ENCODE measurements around the gene PNPLA7. TPM values are rescaled to one million over a fixed set of nuclear protein-coding genes. Genes with fewer than 3 reads are reported as not detected.

PNPLA7 gene
- total and polyA plus RNA-seq, 2 of the 13 experiments (the other 11 are each of a cell fraction or from before 2014, with no cell fraction given) = 0.42 to 1.5 TPM

DNA sequence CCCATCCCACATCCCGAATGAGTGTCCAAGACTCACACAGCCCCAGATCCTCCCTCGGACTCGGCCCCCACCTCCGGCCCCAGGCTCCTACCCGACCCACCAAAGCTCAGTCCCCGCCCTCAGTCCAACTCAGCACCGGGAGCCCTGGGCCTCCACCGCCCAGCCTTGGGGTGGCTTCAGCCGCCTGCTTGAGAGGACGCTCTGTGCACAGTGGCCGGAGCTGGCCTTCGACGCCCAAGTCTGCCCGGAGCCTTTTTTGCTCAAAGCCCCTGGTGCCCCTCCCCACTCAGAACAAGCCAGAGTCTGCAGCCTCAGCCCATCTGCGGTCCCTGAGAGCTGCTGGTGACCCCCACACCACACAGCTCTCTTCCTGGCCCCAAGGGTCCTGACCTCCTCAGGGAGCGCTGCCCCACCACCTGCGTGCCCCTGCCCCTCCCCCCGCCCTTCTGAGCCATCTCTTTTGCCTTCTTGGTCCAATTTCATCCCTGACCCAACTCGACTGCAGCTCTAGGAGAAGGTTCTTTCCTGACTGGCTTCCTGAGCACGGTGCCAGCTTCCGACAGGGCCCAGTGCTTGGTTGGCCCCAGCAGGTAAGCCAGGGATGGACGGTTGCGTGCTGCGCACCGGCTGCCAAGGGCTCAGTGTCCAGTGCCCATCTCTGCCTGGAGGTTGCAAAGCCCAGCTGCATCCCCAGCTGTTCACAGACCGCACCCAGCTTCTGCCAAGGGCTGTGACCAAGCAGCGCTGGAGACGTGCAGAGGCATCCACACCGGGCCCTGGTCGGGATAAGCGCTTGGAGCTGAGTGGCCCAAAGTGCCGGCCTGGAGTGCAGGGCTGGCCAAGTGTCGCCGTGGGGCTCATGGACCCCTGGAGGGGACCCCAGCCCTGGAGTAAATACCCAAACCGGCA, 63.4 kb downstream of the PNPLA7 start (continued):
- TF ChIP-seq, protein P1, sequence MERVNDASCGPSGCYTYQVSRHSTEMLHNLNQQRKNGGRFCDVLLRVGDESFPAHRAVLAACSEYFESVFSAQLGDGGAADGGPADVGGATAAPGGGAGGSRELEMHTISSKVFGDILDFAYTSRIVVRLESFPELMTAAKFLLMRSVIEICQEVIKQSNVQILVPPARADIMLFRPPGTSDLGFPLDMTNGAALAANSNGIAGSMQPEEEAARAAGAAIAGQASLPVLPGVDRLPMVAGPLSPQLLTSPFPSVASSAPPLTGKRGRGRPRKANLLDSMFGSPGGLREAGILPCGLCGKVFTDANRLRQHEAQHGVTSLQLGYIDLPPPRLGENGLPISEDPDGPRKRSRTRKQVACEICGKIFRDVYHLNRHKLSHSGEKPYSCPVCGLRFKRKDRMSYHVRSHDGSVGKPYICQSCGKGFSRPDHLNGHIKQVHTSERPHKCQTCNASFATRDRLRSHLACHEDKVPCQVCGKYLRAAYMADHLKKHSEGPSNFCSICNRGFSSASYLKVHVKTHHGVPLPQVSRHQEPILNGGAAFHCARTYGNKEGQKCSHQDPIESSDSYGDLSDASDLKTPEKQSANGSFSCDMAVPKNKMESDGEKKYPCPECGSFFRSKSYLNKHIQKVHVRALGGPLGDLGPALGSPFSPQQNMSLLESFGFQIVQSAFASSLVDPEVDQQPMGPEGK (CRISPR knock-in tag; IDR thresholded peaks at IDR 0.05) = no peak

DNA sequence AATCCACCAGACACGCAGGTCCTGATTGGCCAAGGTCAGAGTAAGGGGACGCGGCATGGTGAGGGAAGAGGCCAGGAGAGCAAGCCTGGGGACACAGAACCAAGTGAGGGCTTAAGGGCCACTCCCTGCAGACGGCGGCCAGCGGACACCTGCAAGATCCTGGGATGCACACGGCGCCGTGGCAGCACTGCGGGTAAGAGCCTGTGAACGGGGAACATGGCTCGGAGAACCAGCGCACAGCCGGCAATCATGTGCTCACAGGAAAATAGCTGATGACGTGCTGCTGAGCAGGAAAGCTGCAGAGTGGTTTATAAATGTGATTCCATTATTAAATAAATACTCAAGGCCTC, 64.1 kb downstream of the PNPLA7 start:
- no peak overlapping the region for H3K9ac ChIP-seq (ENCODE audit: insufficient read depth, low read depth, low read length)
- H3K4me1 ChIP-seq (ENCODE audit: insufficient read depth, low read length) = peaks cover 36% of the 10 kb centered on the region
- no peak for FAIRE-seq
- TF ChIP-seq, protein P2, sequence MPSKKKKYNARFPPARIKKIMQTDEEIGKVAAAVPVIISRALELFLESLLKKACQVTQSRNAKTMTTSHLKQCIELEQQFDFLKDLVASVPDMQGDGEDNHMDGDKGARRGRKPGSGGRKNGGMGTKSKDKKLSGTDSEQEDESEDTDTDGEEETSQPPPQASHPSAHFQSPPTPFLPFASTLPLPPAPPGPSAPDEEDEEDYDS (CRISPR knock-in tag; IDR thresholded peaks at IDR 0.05) = no peak
- no peak for TF ChIP-seq ZSCAN30 (CRISPR knock-in tag; IDR thresholded peaks at IDR 0.05)
- TF ChIP-seq RBAK (CRISPR knock-in tag; IDR thresholded peaks at IDR 0.05) = no peak
- TF ChIP-seq HOXA5 (CRISPR knock-in tag; IDR thresholded peaks at IDR 0.05) = no peak
- no peak for TF ChIP-seq NCOA5 (CRISPR knock-in tag; IDR thresholded peaks at IDR 0.05)
- TF ChIP-seq, protein P3, sequence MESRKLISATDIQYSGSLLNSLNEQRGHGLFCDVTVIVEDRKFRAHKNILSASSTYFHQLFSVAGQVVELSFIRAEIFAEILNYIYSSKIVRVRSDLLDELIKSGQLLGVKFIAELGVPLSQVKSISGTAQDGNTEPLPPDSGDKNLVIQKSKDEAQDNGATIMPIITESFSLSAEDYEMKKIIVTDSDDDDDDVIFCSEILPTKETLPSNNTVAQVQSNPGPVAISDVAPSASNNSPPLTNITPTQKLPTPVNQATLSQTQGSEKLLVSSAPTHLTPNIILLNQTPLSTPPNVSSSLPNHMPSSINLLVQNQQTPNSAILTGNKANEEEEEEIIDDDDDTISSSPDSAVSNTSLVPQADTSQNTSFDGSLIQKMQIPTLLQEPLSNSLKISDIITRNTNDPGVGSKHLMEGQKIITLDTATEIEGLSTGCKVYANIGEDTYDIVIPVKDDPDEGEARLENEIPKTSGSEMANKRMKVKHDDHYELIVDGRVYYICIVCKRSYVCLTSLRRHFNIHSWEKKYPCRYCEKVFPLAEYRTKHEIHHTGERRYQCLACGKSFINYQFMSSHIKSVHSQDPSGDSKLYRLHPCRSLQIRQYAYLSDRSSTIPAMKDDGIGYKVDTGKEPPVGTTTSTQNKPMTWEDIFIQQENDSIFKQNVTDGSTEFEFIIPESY (CRISPR knock-in tag; IDR thresholded peaks at IDR 0.05) = 0 out of 2 replicates have a peak, but pooled peaks have one; percentile 19
- TF ChIP-seq ZFP37 (CRISPR knock-in tag; IDR thresholded peaks at IDR 0.05; ENCODE audit: borderline replicate concordance) = no peak
- H3K27ac ChIP-seq (ENCODE audit: extremely low read length, insufficient read depth, low read length) = no peak overlapping the region
- ATAC-seq = no peak
- no peaks in the 10 kb centered on the region for H3K36me3 ChIP-seq (replicated peaks in 1 of 2; ENCODE audit: control insufficient read depth in 1 of 2, insufficient read depth in 2 of 2, low read length in 2 of 2)
- no peak for DNase-seq (ENCODE audit: low spot score)
- no TSS peak for BruUV-seq (replicated peaks)
- in situ Hi-C loops (cut with HindIII; ENCODE audit: extremely low pct_ligation_motif_present, low pct_unique_long_range_greater_than_20kb) (no loop called here), intact Hi-C loops (cut with micrococcal nuclease; ENCODE audit: unreplicated experiment) (no loop called here)
- H3K4me3 ChIP-seq (replicated peaks in 1 of 3; ENCODE audit: insufficient read depth in 1 of 3, low read depth in 2 of 3, low read length in 3 of 3) = no peak overlapping the region
- no peaks in the 10 kb centered on the region for H4K20me1 ChIP-seq (ENCODE audit: insufficient read depth, low read length)
- H3K79me2 ChIP-seq (ENCODE audit: insufficient read depth, low read length) = no peaks in the 10 kb centered on the region
- ChIA-PET CTCF (ENCODE audit: low intra/inter-chr PET ratio, low total read pairs) (no interaction called here), POLR2A (no interaction called here)
- H3K9me3 ChIP-seq (ENCODE audit: low read length) = no peaks in the 10 kb centered on the region
- no peak overlapping the region for H2AFZ ChIP-seq (ENCODE audit: low read length)
- WGBS (ENCODE audit: low lambda C conversion rate) = 75% methylated on average over 15 of the region's 15 CpGs
- peaks cover 10 to 51% of the 10 kb centered on the region in 2 experiments for H3K27me3 ChIP-seq (ENCODE audit: control insufficient read depth in 1 of 2, insufficient read depth in 2 of 2, low read length in 2 of 2)
- H3K4me2 ChIP-seq (ENCODE audit: low read depth, low read length) = no peak overlapping the region

Measured in HepG2 (cell line).